Measurements from ENCODE around the gene ATF3.

GRCh38 chr1:212585210-212585609 lies 23.4 kb upstream of the ATF3 start:
- TF ChIP-seq CTCF (IDR thresholded peaks at IDR 0.05; ENCODE audit: poor library complexity, severe bottlenecking) (no peak), EZH2 (IDR thresholded peaks at IDR 0.05; ENCODE audit: borderline replicate concordance, insufficient read depth, low read length, poor library complexity, severe bottlenecking) (no peak), RAD21 (conservative IDR thresholded peaks at IDR 0.05) (no peak), POLR2AphosphoS5 (IDR thresholded peaks at IDR 0.05) (no peak), EP300 (conservative IDR thresholded peaks at IDR 0.05; ENCODE audit: poor library complexity, severe bottlenecking) (no peak), TAF1 (IDR thresholded peaks at IDR 0.05; ENCODE audit: low read depth) (no peak), SMC3 (conservative IDR thresholded peaks at IDR 0.05; ENCODE audit: poor library complexity) (no peak), MXI1 (conservative IDR thresholded peaks at IDR 0.05; ENCODE audit: poor library complexity, severe bottlenecking) (no peak), REST (IDR thresholded peaks at IDR 0.05; ENCODE audit: borderline replicate concordance) (no peak)
